BJ (cell line): ENCODE results near the gene BAIAP2. TPM values are rescaled to one million over a fixed set of nuclear protein-coding genes. Genes with fewer than 3 reads are reported as not detected.

Source experiments
- CTCF ChIA-PET: fragments of 350-600 bp; formaldehyde crosslinking; extraction: SDS; loops from one replicate; lab custom pipeline; 2021; ENCODE audit warnings: antibody characterized with exemption, inconsistent platforms; lab: Yijun Ruan, JAX
- POLR2A ChIA-PET: fragments of 300-600 bp; sonication (Branson Sonifier 250); formaldehyde crosslinking; extraction: SDS; loops from one replicate; lab custom pipeline; 2021; ENCODE audit warnings: antibody characterized with exemption; lab: Charles Lee
- DNase-seq: peaks from one replicate; pipeline ENCODE4 v3.0.0-alpha.2; 2011; ENCODE audit warnings: low read depth
- H3K27me3 ChIP-seq: 2 replicates; pipeline ENCODE4 v1.6.0; 2011; ENCODE audit warnings: low read length; ENCODE audit not compliant: control insufficient read depth, insufficient read depth
- H3K36me3 ChIP-seq: 2 replicates; pipeline ENCODE4 v1.5.1; 2011; ENCODE audit warnings: low read length; ENCODE audit not compliant: control insufficient read depth, insufficient read depth
- H3K4me3 ChIP-seq: 2 replicates; pipeline ENCODE4 v1.5.1; 2011; ENCODE audit warnings: low read depth, mild to moderate bottlenecking, control low read depth, low read length
- CTCF ChIP-seq: IDR thresholded peaks from 2 replicates; pipeline ENCODE4 v1.5.1; 2011; ENCODE audit warnings: low read depth, mild to moderate bottlenecking, control low read depth, inconsistent platforms, low read length, moderate library complexity; ENCODE audit not compliant: insufficient read depth
- polyA plus RNA-seq: library from polyadenylated mRNA; depleted of rRNA; stranded (reverse); fragments of >200 nt; gene quantifications from 2 replicates; pipeline ENCODE4 v1.2.3, GENCODE V29; 2011

BAIAP2 gene
- polyA plus RNA-seq, 1 experiment, result 12.1 TPM

- H3K27me3 ChIP-seq, result no peaks in the 10 kb centered on the region
- POLR2A ChIA-PET, result no interaction called here
- TF ChIP-seq CTCF, result no peak
- no peaks in the 10 kb centered on the region for H3K36me3 ChIP-seq
- no peak overlapping the region for H3K4me3 ChIP-seq
- CTCF ChIA-PET, result interaction anchor here (0.7 to 5.9 kb wide), 3 partner anchors 61 to 345 kb away, joined by 3 to 26 read pairs (median 4); partner anchors contain the start of genes NDUFAF8 and TEPSIN
- no peak for DNase-seq
These were observed 105.1 kb downstream of the BAIAP2 start for GRCh38 chr17:81140018-81140417.

GRCh38 chr17:81140695-81141094, 105.7 kb downstream of the BAIAP2 start:
- H3K4me3 ChIP-seq, result no peak overlapping the region
- CTCF ChIA-PET, result interaction anchor here (0.6 to 5.9 kb wide), 3 partner anchors 60 to 1370 kb away, joined by 4 to 26 read pairs (median 4); partner anchors contain the start of genes NDUFAF8 and TEPSIN
- POLR2A ChIA-PET, result no interaction called here
- H3K27me3 ChIP-seq, result no peaks in the 10 kb centered on the region
- DNase-seq, result no peak
- TF ChIP-seq CTCF, result no peak
- no peaks in the 10 kb centered on the region for H3K36me3 ChIP-seq

GRCh38 chr17:81142301-81143199, 107.6 kb downstream of the BAIAP2 start:
- no peaks in the 10 kb centered on the region for H3K27me3 ChIP-seq
- peak; percentile 80 for TF ChIP-seq CTCF
- no peaks in the 10 kb centered on the region for H3K36me3 ChIP-seq
- H3K4me3 ChIP-seq, result no peak overlapping the region
- DNase-seq, result peak; percentile 9
- CTCF ChIA-PET, result interaction anchor here (0.6 to 5.9 kb wide), 33 partner anchors 9 to 458 kb away, joined by 3 to 30 read pairs (median 4); partner anchors contain the start of genes CEP131, NDUFAF8, PVALEF and TEPSIN
- POLR2A ChIA-PET, result no interaction called here

- TF ChIP-seq CTCF, result no peak
- CTCF ChIA-PET, result interaction anchor here (0.6 to 5.9 kb wide), 31 partner anchors 9 to 458 kb away, joined by 3 to 30 read pairs (median 4); partner anchors contain the start of genes CEP131, NDUFAF8, PVALEF and TEPSIN
- Histone ChIP-seq H3K36me3 (no peaks in the 10 kb centered on the region), H3K4me3 (no peak overlapping the region), H3K27me3 (no peaks in the 10 kb centered on the region; the same call in 1 of the 2 replicates)
- DNase-seq, result no peak
- POLR2A ChIA-PET, result no interaction called here
These were observed 108.2 kb downstream of the BAIAP2 start for GRCh38 chr17:81143200-81143527.
